Stimulated activated CD4-positive, alpha-beta T cell treated with anti-CD3 and anti-CD28 coated beads, Interleukin-2, amount 100 ng/mL, for 4 hours (primary cell): ENCODE measurements around the gene MCAT.

ENCODE experiments used
- DNase-seq: peaks from one replicate; pipeline ENCODE4 v3.0.0-alpha.2; 2020; ENCODE audit warnings: low read depth

MCAT gene

GRCh38 chr22:43142880-43143562 lies at the start of gene MCAT:
MCAT (minus strand) TSS chr22:43143398; CDS start chr22:43143348, 50 bp downstream.
- peak; percentile 70 for DNase-seq

GRCh38 chr22:43191831-43192230 lies 48.6 kb upstream of the MCAT start:
- DNase-seq: no peak

- DNase-seq: no peak
Measured at GRCh38 chr22:43188829-43189545, 45.8 kb upstream of the MCAT start.

GRCh38 chr22:43187171-43188099 lies 44.2 kb upstream of the MCAT start:
- peak; percentile 90 for DNase-seq

GRCh38 chr22:43186272-43187170 lies 43.3 kb upstream of the MCAT start, which contains the start of gene TTLL12:
TTLL12 (minus strand) TSS chr22:43187134; CDS start chr22:43187069, 65 bp downstream.
- DNase-seq: peak; percentile 36

- no peak for DNase-seq
Measured at GRCh38 chr22:43185860-43186261, 42.7 kb upstream of the MCAT start.

GRCh38 chr22:43183496-43184277 lies 40.5 kb upstream of the MCAT start:
- no peak for DNase-seq

- DNase-seq: no peak
Measured at GRCh38 chr22:43182726-43183125, 39.5 kb upstream of the MCAT start.

GRCh38 chr22:43182118-43182517 lies 38.9 kb upstream of the MCAT start:
- no peak for DNase-seq

GRCh38 chr22:43181321-43182076 lies 38.3 kb upstream of the MCAT start:
- DNase-seq: no peak

- DNase-seq: no peak
Measured at GRCh38 chr22:43180670-43181069, 37.5 kb upstream of the MCAT start.

- DNase-seq: no peak
Measured at GRCh38 chr22:43179911-43180195, 36.7 kb upstream of the MCAT start.

- DNase-seq: no peak
Measured at GRCh38 chr22:43179146-43179910, 36.1 kb upstream of the MCAT start.

GRCh38 chr22:43177479-43177878 lies 34.3 kb upstream of the MCAT start:
- DNase-seq: no peak

- no peak for DNase-seq
Measured at GRCh38 chr22:43176090-43176489, 32.9 kb upstream of the MCAT start.

GRCh38 chr22:43174941-43175531 lies 31.8 kb upstream of the MCAT start:
- DNase-seq: no peak

GRCh38 chr22:43173976-43174720 lies 30.9 kb upstream of the MCAT start:
- no peak for DNase-seq

- DNase-seq: no peak
Measured at GRCh38 chr22:43173566-43173965, 30.4 kb upstream of the MCAT start.
